Epithelial cell of esophagus (primary cell): ENCODE results near the gene NOTUM.

Experiments used
- DNase-seq: peaks from one replicate; pipeline ENCODE4 v3.0.0; 2010; ENCODE audit warnings: low read depth
- H3K4me3 ChIP-seq: 2 replicates; pipeline ENCODE4 v1.5.1; 2011; ENCODE audit warnings: mild to moderate bottlenecking, low read length, control low read depth
- TF ChIP-seq, protein P1 (sequence below): IDR thresholded peaks from 2 replicates; pipeline ENCODE4 v1.5.1; 2011; ENCODE audit warnings: low read depth, mild to moderate bottlenecking, low read length, control low read depth, inconsistent platforms; ENCODE audit not compliant: insufficient read depth; ENCODE audit errors: missing control alignments

NOTUM gene

DNA sequence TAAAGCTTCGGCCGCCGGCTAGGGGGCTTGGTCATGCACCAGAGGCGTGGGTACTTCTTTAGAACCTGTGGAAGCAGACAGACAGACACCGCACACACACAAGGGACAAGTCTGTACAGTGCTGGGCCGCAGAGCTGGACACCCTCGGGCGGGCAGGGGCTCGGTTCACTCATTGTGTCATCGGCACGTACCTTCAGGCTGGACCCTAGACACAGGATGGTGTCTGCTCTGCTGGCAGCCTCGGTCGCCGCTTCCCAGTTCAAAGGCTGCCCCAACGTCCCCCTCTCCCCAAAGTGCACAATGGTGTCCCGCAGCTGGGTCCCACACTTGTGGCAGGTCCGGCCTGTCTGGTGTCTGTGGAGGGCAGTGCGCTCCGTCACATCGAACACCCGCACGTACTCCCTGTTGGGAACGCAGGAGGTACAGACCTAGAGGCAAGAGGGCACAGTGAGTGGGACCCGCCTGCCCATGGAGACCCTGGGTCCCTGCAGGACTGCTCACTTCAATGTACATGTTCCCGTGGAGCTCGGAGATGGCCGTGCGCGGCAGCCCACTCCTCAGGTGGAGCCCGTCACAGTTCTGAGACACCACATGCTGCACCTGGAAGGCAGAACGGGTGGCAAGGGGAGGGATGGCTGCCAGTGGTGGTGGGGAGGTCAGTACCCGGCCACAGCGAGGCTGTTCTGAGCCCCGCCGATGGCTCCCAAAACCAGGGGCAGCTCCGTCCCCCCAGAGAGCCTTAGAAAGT lies 46.7 kb downstream of the NOTUM start:
- no peak for DNase-seq
- H3K4me3 ChIP-seq, result no peak overlapping the region
- TF ChIP-seq, protein P1, sequence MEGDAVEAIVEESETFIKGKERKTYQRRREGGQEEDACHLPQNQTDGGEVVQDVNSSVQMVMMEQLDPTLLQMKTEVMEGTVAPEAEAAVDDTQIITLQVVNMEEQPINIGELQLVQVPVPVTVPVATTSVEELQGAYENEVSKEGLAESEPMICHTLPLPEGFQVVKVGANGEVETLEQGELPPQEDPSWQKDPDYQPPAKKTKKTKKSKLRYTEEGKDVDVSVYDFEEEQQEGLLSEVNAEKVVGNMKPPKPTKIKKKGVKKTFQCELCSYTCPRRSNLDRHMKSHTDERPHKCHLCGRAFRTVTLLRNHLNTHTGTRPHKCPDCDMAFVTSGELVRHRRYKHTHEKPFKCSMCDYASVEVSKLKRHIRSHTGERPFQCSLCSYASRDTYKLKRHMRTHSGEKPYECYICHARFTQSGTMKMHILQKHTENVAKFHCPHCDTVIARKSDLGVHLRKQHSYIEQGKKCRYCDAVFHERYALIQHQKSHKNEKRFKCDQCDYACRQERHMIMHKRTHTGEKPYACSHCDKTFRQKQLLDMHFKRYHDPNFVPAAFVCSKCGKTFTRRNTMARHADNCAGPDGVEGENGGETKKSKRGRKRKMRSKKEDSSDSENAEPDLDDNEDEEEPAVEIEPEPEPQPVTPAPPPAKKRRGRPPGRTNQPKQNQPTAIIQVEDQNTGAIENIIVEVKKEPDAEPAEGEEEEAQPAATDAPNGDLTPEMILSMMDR, result no peak

DNA sequence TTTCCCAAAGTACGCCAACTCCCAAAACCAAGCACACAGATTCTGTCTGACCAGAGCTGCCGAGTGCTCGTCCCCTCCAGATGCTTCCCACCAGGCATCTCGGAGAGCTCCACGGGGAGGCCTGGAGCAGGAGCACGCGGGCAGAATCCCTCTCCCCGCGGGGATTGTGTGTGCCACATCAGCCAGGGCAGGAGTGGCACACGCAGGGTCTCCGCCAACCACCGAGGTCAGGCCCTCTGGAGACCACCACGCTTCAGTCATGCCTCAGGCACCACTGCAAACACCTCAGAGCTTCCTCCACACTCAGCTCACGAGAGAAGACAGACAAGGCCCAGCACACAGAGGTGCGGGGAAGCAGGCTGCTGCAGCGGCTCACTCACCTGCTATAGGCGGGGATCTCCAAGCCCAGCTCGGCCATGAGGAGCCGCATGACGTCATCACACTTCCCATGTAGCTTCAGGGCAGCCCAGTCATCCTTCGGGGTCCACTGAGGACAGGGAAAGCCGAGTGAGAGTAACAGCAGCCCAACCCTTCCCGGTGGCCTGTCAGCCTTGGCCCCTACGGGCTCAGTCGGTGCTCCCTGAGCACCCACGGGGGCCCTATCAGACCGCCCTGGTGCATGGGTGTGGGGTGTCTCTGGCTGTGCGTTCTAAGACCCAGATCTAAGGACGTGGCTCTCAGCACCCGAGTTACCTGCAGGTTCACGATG lies 47.4 kb downstream of the NOTUM start:
- TF ChIP-seq, protein P1, result no peak
- no peak overlapping the region for H3K4me3 ChIP-seq

DNA sequence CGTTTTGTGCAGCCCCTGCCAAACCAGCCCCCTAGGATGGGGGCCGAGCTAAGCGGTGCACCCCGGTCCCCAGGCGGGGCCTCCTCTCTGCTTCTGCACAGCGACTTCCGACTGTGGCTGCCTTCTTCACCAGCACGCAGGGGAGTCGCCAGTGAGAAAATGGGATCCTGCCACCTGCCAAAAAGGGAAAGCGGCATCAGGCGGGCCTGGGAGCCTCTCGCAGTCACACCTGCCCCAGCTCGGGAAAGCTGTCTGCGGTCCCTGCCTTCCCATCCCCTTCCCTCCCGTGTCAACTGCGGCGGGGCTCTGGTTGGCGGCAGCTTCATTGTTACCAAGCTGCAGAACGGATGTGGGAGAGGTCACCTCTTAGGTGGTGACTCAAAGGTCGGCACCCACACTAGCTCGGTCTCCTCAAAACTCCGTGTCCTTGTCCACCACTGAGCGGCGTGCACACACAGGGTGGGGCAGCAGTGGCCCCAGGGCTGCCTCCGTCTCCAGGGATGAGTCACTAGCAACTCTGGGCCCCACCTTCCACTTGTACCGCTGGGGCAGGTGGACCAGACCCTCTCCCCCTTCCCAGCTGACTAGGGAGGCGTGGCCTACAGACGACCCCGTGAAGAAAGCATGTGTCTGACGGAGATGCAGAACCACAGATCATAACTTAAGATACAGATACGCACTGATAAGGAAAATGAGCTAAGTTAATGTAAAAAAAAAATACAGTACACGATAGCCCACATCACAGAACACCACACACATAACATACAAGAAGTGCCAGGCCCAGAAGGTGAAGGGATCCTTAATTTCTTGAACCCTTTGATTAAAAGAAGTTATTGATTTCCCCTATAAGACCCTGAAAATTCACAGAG lies 48.3 kb downstream of the NOTUM start:
- TF ChIP-seq, protein P1, result no peak
- peak; percentile 80 for DNase-seq
- no peak overlapping the region for H3K4me3 ChIP-seq

More for the DNA sequence above, 47.4 kb downstream of the NOTUM start:
- DNase-seq, result peak; percentile 62

DNA sequence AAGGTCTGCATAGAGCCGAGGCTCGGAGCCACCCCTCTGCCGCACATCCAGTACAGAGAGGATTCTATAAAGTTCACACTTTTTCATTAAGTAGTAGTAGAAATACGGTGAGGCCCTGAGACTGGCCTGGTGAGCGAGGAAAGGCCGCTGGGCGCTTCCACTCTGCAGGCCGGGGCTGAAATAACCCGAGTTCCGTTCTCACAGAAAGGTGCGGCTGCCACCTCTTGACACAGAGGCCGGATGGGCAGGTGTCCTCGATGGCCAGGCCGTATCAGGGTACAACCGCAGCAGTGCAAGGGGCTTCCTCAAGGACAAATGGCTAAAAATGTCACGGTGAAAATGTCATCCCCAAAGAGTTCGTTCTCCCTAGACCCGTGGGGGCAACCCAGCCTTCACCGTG lies 49.0 kb downstream of the NOTUM start:
- no peak for DNase-seq
- TF ChIP-seq, protein P1, result no peak
- H3K4me3 ChIP-seq, result no peak overlapping the region

DNA sequence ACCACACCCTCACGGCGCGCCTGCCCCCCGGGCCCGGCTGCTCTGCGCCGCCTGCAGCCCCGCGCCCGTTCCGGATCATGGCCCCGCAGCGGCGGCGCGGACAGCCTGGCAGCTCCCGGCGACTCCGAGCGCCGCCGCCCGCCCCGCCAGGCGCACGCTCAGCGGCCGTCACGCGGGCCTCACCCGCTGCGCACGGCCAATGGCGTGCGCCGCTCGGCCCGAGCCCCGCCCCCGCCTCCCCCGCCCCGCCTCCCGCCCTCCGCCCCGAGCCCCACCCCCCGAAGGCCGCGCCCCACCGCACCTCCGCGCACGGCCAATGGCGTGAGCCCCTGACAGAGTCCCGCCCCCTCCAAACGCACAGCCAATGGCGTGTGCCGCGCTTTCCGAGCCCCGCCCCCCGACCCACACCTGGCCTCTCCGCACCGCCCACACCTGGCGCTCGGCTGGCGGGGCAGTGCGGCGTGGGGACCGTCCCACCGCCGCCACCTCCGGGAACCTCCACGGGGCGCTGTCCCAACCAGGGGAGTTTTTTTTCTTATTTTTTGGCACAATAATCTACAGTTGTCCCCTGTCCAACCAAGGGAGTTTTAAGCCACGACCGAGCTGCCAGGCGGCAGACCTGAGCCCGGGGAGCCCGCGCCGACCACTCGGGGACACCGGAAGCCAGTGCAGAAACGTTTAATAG lies 49.6 kb downstream of the NOTUM start, which contains the start of gene PCYT2:
TSS of gene PCYT2 (minus strand) at position 123 of the 685 bp plus-strand sequence. CDS start at position 79, 44 bp downstream.
- TF ChIP-seq, protein P1, result no peak
- DNase-seq, result peak; percentile 95
- H3K4me3 ChIP-seq, result peak within 1 kb of the TSS; percentile 66

DNA sequence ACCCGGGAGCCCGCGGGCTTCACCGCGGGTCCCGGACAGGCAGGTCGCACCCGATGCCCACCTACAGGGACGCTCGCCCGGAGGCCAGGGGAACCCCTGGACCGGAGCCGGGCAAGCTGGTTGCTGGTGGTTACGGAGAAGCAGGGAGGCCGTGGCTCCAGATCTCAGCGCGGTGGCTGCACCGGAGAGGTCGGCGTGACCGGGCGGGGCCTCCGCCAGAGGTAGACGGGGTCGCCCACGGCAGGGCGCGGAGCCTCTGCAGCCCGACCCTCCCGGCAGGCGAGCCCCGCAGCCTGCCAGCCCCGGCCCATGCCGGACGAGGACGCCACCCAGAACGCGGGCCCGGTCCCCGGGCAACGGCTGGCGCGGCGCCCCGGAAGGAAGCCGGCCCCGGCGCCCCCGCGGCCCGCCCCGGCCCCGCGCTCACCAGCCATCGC lies 50.1 kb downstream of the NOTUM start:
- TF ChIP-seq, protein P1, result no peak
- peak overlapping the region; percentile 66 for H3K4me3 ChIP-seq
- no peak for DNase-seq
